Measurements from ENCODE around the gene KRAS. TPM values are rescaled to one million over a fixed set of nuclear protein-coding genes. Genes with fewer than 3 reads are reported as not detected.
"Not testable (repeated sequence)": the region's sequence is repeated elsewhere in the genome, so short reads cannot be mapped to it uniquely, and the experiment has no call there.

Gene KRAS
- total RNA-seq (ENCODE audit: unreplicated experiment), result 54.2 TPM
- long read RNA-seq, full-length matches to known transcripts, result 15 of 17 reads
- long read RNA-seq, partial matches to known transcripts, result 0 of 17 reads
- long read RNA-seq, other reads (novel, unspliced or antisense), result 2 of 17 reads

DNA sequence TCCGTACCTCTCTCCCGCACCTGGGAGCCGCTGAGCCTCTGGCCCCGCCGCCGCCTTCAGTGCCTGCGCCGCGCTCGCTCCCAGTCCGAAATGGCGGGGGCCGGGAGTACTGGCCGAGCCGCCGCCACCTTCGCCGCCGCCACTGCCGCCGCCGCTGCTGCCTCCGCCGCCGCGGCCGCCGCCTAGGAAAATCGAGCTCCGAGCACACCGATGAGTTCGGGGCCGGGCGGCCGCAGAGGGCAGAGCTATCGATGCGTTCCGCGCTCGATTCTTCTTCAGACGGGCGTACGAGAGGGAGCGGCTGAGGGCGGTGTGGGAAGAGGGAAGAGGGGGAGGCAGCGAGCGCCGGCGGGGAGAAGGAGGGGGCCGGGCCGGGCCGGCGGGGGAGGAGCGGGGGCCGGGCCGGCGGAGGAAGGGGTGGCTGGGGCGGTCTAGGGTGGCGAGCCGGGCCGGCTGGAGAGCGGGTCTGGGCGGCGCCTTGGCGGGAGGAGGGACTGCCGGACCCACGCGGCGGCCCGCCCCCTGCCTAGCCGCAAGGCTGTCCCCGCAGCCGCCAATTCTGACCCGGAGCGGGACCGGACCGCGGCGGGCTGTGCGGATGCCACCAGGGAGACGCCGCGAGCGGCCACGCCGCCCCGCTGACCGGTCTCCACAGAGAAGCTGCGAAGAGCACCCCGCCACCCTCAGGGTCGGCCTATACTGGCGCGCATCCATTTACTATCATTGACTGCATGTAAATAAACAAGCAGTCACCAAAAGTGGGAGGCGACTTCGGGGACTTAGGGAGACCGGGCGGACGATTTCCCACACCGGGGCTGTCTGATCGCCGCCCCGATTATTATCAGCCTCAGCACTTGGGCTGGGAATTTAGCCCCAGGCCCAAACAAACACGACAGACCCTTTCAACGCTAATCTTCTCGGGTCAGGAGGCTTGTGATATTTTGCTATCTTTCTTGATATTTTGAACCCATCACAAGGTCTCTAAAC is at the start of gene KRAS:
Gene KRAS, minus strand, starts transcription at position 186 of the 987 bp plus-strand sequence.
- Mint-ChIP-seq H3K9me3 (ENCODE audit: unreplicated experiment) (no peaks in the 10 kb centered on the region), H3K27me3 (ENCODE audit: unreplicated experiment) (peaks cover 17% of the 10 kb centered on the region), H3K36me3 (ENCODE audit: low read depth, unreplicated experiment) (peaks cover 5% of the 10 kb centered on the region), H3K4me1 (ENCODE audit: unreplicated experiment) (peaks cover 18% of the 10 kb centered on the region), H3K4me3 (ENCODE audit: unreplicated experiment) (peak within 1 kb of the TSS; percentile 97), H3K27ac (ENCODE audit: unreplicated experiment) (peak within 1 kb of the TSS; percentile 95)
- TF ChIP-seq, protein P1, sequence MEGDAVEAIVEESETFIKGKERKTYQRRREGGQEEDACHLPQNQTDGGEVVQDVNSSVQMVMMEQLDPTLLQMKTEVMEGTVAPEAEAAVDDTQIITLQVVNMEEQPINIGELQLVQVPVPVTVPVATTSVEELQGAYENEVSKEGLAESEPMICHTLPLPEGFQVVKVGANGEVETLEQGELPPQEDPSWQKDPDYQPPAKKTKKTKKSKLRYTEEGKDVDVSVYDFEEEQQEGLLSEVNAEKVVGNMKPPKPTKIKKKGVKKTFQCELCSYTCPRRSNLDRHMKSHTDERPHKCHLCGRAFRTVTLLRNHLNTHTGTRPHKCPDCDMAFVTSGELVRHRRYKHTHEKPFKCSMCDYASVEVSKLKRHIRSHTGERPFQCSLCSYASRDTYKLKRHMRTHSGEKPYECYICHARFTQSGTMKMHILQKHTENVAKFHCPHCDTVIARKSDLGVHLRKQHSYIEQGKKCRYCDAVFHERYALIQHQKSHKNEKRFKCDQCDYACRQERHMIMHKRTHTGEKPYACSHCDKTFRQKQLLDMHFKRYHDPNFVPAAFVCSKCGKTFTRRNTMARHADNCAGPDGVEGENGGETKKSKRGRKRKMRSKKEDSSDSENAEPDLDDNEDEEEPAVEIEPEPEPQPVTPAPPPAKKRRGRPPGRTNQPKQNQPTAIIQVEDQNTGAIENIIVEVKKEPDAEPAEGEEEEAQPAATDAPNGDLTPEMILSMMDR (IDR thresholded peaks at IDR 0.05; ENCODE audit: unreplicated experiment), result no peak
- DNase-seq (ENCODE audit: low spot score), result peak; percentile 95

- Mint-ChIP-seq H3K36me3 (ENCODE audit: low read depth, unreplicated experiment) (no peaks in the 10 kb centered on the region), H3K27ac (ENCODE audit: unreplicated experiment) (no peak overlapping the region), H3K9me3 (ENCODE audit: unreplicated experiment) (no peaks in the 10 kb centered on the region), H3K4me3 (ENCODE audit: unreplicated experiment) (no peak overlapping the region), H3K4me1 (ENCODE audit: unreplicated experiment) (no peaks in the 10 kb centered on the region), H3K27me3 (ENCODE audit: unreplicated experiment) (no peaks in the 10 kb centered on the region)
- no peak for DNase-seq (ENCODE audit: low spot score)
- TF ChIP-seq, protein P1 (IDR thresholded peaks at IDR 0.05; ENCODE audit: unreplicated experiment), result no peak
These were observed 45.7 kb upstream of the KRAS start for GRCh38 chr12:25296381-25296780.

DNA sequence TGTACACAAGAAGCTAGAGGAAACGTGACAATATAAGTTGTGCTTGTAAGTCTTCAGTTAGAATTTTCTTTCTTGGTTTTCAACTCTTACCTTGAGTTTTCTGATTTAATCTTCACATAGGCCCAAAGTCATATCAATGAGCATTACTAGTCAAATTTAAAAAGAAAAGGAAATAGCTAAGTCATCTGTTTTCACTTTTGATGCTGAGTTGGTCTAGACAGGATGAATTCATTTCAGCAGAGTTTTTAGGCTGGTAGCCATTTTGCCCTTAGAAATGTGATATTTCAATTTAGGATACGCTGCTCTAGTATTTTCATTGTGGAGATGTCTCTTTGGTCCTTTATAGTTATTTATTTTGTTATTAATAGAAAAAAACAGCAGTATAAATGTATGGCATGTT is 44.6 kb upstream of the KRAS start:
- no peak overlapping the region for H3K27ac Mint-ChIP-seq (ENCODE audit: unreplicated experiment)
- no peak for DNase-seq (ENCODE audit: low spot score)
- H3K9me3 Mint-ChIP-seq (ENCODE audit: unreplicated experiment), result no peaks in the 10 kb centered on the region
- H3K4me1 Mint-ChIP-seq (ENCODE audit: unreplicated experiment), result no peaks in the 10 kb centered on the region
- TF ChIP-seq, protein P1 (IDR thresholded peaks at IDR 0.05; ENCODE audit: unreplicated experiment), result no peak
- no peaks in the 10 kb centered on the region for H3K36me3 Mint-ChIP-seq (ENCODE audit: low read depth, unreplicated experiment)
- H3K27me3 Mint-ChIP-seq (ENCODE audit: unreplicated experiment), result no peaks in the 10 kb centered on the region
- H3K4me3 Mint-ChIP-seq (ENCODE audit: unreplicated experiment), result no peak overlapping the region

- Mint-ChIP-seq H3K27ac (ENCODE audit: unreplicated experiment) (no peak overlapping the region), H3K27me3 (ENCODE audit: unreplicated experiment) (no peaks in the 10 kb centered on the region), H3K4me1 (ENCODE audit: unreplicated experiment) (no peaks in the 10 kb centered on the region), H3K9me3 (ENCODE audit: unreplicated experiment) (no peaks in the 10 kb centered on the region), H3K36me3 (ENCODE audit: low read depth, unreplicated experiment) (no peaks in the 10 kb centered on the region), H3K4me3 (ENCODE audit: unreplicated experiment) (no peak overlapping the region)
- TF ChIP-seq, protein P1 (IDR thresholded peaks at IDR 0.05; ENCODE audit: unreplicated experiment), result no peak
- DNase-seq (ENCODE audit: low spot score), result no peak
These were observed 42.9 kb upstream of the KRAS start for GRCh38 chr12:25293653-25294052.

- H3K27me3 Mint-ChIP-seq (ENCODE audit: unreplicated experiment); H3K4me3 Mint-ChIP-seq (ENCODE audit: unreplicated experiment); H3K9me3 Mint-ChIP-seq (ENCODE audit: unreplicated experiment); H3K36me3 Mint-ChIP-seq (ENCODE audit: low read depth, unreplicated experiment); H3K4me1 Mint-ChIP-seq (ENCODE audit: unreplicated experiment); DNase-seq (ENCODE audit: low spot score); H3K27ac Mint-ChIP-seq (ENCODE audit: unreplicated experiment): not testable (repeated sequence)
These were observed 42.1 kb upstream of the KRAS start for GRCh38 chr12:25292810-25293221.

Data from endothelial cell (in vitro differentiated cells).